ENCODE data around the gene HMGB1. TPM values are rescaled to one million over a fixed set of nuclear protein-coding genes. Genes with fewer than 3 reads are reported as not detected.

The HMGB1 gene
- total RNA-seq, 4 donors from 2014 or later = 105 to 255 (median 186) TPM

Other genes with a start within 250 kb of the HMGB1 start
- 10 to 100 TPM; 13.5 to 27.2 (median 21.7) TPM for gene KATNAL1, start 158.4 kb downstream of the HMGB1 start, total RNA-seq
- gene UBE2L5, start 43.4 kb downstream of the HMGB1 start, total RNA-seq = not detected
- gene USPL1, start 152.0 kb upstream of the HMGB1 start, total RNA-seq = 10 to 100 TPM; 16.5 to 31.6 (median 22.1) TPM